ENCODE measurements around the gene NFATC4. TPM values are rescaled to one million over a fixed set of nuclear protein-coding genes. Genes with fewer than 3 reads are reported as not detected.

NFATC4 gene
- total and polyA plus RNA-seq, 10 of the 15 experiments (the other 5 are each of a cell fraction or from before 2014, with no cell fraction given) = 0.97 to 14.3 (median 4.9) TPM

DNA sequence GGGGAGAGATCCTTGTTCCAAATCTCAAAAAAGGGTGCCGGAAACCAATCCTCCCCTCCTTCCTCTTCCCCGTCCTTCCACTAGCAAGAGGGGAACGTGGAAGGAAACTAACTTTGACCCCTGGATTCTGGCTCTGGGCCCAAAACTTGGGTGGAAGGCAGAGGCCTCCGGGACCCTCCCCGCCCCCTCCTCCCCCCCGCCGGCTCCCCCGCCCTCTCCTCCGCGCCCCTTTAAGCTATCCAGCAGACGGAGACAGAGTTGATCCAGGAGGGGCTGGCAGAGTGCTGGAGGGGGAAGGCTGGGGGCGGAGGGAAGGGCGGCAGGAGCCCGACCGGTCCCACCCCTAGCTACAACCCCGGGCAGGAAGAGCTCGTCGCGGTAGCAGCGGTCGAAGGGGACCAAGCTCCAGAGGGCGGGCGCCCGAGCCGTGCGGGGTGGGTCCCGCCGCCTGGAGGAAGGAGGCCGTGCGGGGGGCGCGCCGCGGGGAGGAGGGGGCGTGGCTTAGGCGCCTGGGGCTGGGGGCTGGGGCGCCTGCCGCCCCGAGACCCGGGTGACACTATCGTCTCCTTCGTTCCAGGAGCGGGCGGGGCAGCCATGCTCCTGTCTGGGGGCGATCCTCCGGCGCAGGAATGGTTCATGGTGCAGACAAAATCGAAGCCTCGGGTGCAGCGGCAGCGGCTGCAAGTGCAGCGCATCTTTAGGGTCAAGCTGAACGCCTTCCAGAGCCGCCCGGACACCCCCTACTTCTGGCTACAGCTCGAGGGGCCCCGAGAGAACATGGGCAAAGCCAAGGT lies 30.9 kb downstream of the NFATC4 start, which contains the start of gene NYNRIN (continued):
- TF ChIP-seq ELK1 (IDR thresholded peaks at IDR 0.05; ENCODE audit: low read depth, low read length) (no peak), RAD21 (IDR thresholded peaks at IDR 0.05; ENCODE audit: insufficient read depth, low read depth, low read length) (no peak)

GRCh38 chr14:24399447-24399822 lies 31.5 kb downstream of the NFATC4 start:
- CTCF ChIA-PET = no interaction called here
- RAD21 ChIA-PET (ENCODE audit: unreplicated experiment) = no interaction called here
- no TSS peak for BruUV-seq (replicated peaks)
- no peak overlapping the region for H3K27ac ChIP-seq (ENCODE audit: control insufficient read depth, insufficient read depth)
- SMC1A ChIA-PET (ENCODE audit: uncharacterized antibody, unreplicated experiment) = no interaction called here
- ATAC-seq = no peak; the same call in 2 of the 3 replicates
- H3K4me1 ChIP-seq (ENCODE audit: control insufficient read depth, insufficient read depth, low read length) = no peaks in the 10 kb centered on the region
- no peaks in the 10 kb centered on the region for H4K20me1 ChIP-seq (ENCODE audit: control insufficient read depth, insufficient read depth)
- H3K79me2 ChIP-seq (ENCODE audit: control insufficient read depth, insufficient read depth, low read length) = no peaks in the 10 kb centered on the region
- no peaks in the 10 kb centered on the region for H3K36me3 ChIP-seq (ENCODE audit: control insufficient read depth in 2 of 2, insufficient read depth in 2 of 2, low read length in 1 of 2)
- H3K4me2 ChIP-seq (ENCODE audit: control insufficient read depth, insufficient read depth) = no peak overlapping the region
- in situ Hi-C loops (cut with MboI) (no loop called here), intact Hi-C loops (cut with micrococcal nuclease; ENCODE audit: unreplicated experiment) (no loop called here)
- POLR2A ChIA-PET = no interaction called here
- no peak for FAIRE-seq
- no peak for DNase-seq (ENCODE audit: low read depth, low spot score)
- H2AFZ ChIP-seq (ENCODE audit: control insufficient read depth, low read depth, low read length) = no peak overlapping the region
- 55% methylated on average over 5 of the region's 8 CpGs for WGBS (ENCODE audit: insufficient coverage, insufficient replicate concordance, low lambda C conversion rate, missing lambda C conversion rate)
- no peak overlapping the region for H3K4me3 ChIP-seq
- no peaks in the 10 kb centered on the region for H3K9me3 ChIP-seq (replicated peaks; ENCODE audit: control insufficient read depth, insufficient read depth, low read length)
- no peak overlapping the region for H3K9ac ChIP-seq (ENCODE audit: control insufficient read depth, insufficient read depth, low read length)
- H3K27me3 ChIP-seq (replicated peaks in 1 of 2; ENCODE audit: control insufficient read depth in 2 of 2, insufficient read depth in 2 of 2, low read length in 1 of 2) = peaks cover 4 to 8% of the 10 kb centered on the region in 2 experiments
- TF ChIP-seq, protein P1, sequence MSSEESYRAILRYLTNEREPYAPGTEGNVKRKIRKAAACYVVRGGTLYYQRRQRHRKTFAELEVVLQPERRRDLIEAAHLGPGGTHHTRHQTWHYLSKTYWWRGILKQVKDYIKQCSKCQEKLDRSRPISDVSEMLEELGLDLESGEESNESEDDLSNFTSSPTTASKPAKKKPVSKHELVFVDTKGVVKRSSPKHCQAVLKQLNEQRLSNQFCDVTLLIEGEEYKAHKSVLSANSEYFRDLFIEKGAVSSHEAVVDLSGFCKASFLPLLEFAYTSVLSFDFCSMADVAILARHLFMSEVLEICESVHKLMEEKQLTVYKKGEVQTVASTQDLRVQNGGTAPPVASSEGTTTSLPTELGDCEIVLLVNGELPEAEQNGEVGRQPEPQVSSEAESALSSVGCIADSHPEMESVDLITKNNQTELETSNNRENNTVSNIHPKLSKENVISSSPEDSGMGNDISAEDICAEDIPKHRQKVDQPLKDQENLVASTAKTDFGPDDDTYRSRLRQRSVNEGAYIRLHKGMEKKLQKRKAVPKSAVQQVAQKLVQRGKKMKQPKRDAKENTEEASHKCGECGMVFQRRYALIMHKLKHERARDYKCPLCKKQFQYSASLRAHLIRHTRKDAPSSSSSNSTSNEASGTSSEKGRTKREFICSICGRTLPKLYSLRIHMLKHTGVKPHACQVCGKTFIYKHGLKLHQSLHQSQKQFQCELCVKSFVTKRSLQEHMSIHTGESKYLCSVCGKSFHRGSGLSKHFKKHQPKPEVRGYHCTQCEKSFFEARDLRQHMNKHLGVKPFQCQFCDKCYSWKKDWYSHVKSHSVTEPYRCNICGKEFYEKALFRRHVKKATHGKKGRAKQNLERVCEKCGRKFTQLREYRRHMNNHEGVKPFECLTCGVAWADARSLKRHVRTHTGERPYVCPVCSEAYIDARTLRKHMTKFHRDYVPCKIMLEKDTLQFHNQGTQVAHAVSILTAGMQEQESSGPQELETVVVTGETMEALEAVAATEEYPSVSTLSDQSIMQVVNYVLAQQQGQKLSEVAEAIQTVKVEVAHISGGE (CRISPR knock-in tag; IDR thresholded peaks at IDR 0.05) = no peak
- TF ChIP-seq STAT3 (IDR thresholded peaks at IDR 0.05; ENCODE audit: low read depth, low read length) = no peak
- TF ChIP-seq ZNF384 (IDR thresholded peaks at IDR 0.05; ENCODE audit: borderline replicate concordance, low read depth, low read length) = no peak
- no peak for TF ChIP-seq CREB1 (IDR thresholded peaks at IDR 0.05; ENCODE audit: low read depth)
- TF ChIP-seq NFXL1 (IDR thresholded peaks at IDR 0.05; ENCODE audit: borderline replicate concordance) = no peak
- TF ChIP-seq PRDM15 (CRISPR knock-in tag; IDR thresholded peaks at IDR 0.05) = no peak
- no peak for TF ChIP-seq SMAD1 (IDR thresholded peaks at IDR 0.05; ENCODE audit: low read depth, partially characterized antibody)
- TF ChIP-seq RBBP5 (conservative IDR thresholded peaks at IDR 0.05) = no peak
- no peak for TF ChIP-seq ETV6 (conservative IDR thresholded peaks at IDR 0.05 in 1 of 2, IDR thresholded peaks at IDR 0.05 in 1 of 2; ENCODE audit: borderline replicate concordance in 1 of 2, low read depth in 1 of 2)
- no peak for TF ChIP-seq ZSCAN29 (IDR thresholded peaks at IDR 0.05)
- TF ChIP-seq FOXK2 (IDR thresholded peaks at IDR 0.05) = no peak
